H9 (cell line): Measurements from ENCODE around the gene ITGAX. TPM values are rescaled to one million over a fixed set of nuclear protein-coding genes. Genes with fewer than 3 reads are reported as not detected.

Source experiments
- DNase-seq: peaks from one replicate; pipeline ENCODE4 v3.0.0-alpha.2; 2017
- H2AFZ ChIP-seq: one replicate; pipeline ENCODE4 v1.6.1; 2013; ENCODE audit warnings: mild to moderate bottlenecking, low read length, control low read depth, moderate library complexity
- H2AK5ac ChIP-seq: 2 replicates; pipeline ENCODE4 v1.6.1; 2013; ENCODE audit warnings: low read length, control low read depth, mixed read lengths; ENCODE audit not compliant: insufficient read length
- H2BK120ac ChIP-seq: one replicate; pipeline ENCODE4 v1.6.1; 2013; ENCODE audit warnings: low read depth, mild to moderate bottlenecking, low read length, control low read depth, inconsistent platforms; ENCODE audit not compliant: poor library complexity, severe bottlenecking
- H2BK12ac ChIP-seq: 2 replicates; pipeline ENCODE4 v1.6.1; 2013; ENCODE audit warnings: low read length, control low read depth, mixed read lengths, low read depth; ENCODE audit not compliant: insufficient read length
- H2BK15ac ChIP-seq: 2 replicates; pipeline ENCODE4 v1.6.1; 2013; ENCODE audit warnings: low read depth, low read length, control low read depth
- H2BK20ac ChIP-seq: one replicate; pipeline ENCODE4 v1.6.1; 2013; ENCODE audit warnings: low read depth, mild to moderate bottlenecking, low read length, control low read depth, inconsistent platforms; ENCODE audit not compliant: poor library complexity, severe bottlenecking
- H2BK5ac ChIP-seq: 2 replicates; pipeline ENCODE4 v1.6.1; 2013; ENCODE audit warnings: low read length, control low read depth, mixed read lengths; ENCODE audit not compliant: insufficient read length
- H3K14ac ChIP-seq: 2 replicates; pipeline ENCODE4 v1.6.1; 2013; ENCODE audit warnings: low read length, control low read depth; ENCODE audit not compliant: insufficient read depth
- H3K18ac ChIP-seq: 2 replicates; pipeline ENCODE4 v1.6.1; 2013; ENCODE audit warnings: low read depth, mild to moderate bottlenecking, mixed read lengths, low read length, control low read depth; ENCODE audit not compliant: insufficient read length
- H3K23ac ChIP-seq: 2 replicates; pipeline ENCODE4 v1.6.1; 2013; ENCODE audit warnings: low read length, control low read depth, mixed read lengths, low read depth; ENCODE audit not compliant: insufficient read length
- H3K23me2 ChIP-seq: 2 replicates; pipeline ENCODE4 v1.6.1; 2013; ENCODE audit warnings: low read depth, mild to moderate bottlenecking, mixed read lengths, low read length, control low read depth; ENCODE audit not compliant: insufficient read length, poor library complexity, severe bottlenecking
- H3K27ac ChIP-seq: 2 replicates; pipeline ENCODE4 v1.5.1; 2013; ENCODE audit warnings: low read length, control low read depth, mixed read lengths, low read depth; ENCODE audit not compliant: insufficient read length
- H3K27me3 ChIP-seq: 2 replicates; pipeline ENCODE4 v1.6.1; 2013; ENCODE audit warnings: low read length, control low read depth, inconsistent platforms; ENCODE audit not compliant: insufficient read depth
- H3K4ac ChIP-seq: 2 replicates; pipeline ENCODE4 v1.6.1; 2013; ENCODE audit warnings: low read depth, mild to moderate bottlenecking, control low read depth, inconsistent platforms, low read length, moderate library complexity
- H3K4me1 ChIP-seq: 2 replicates; pipeline ENCODE4 v1.6.1; 2013; ENCODE audit warnings: low read length, control low read depth, inconsistent platforms; ENCODE audit not compliant: insufficient read depth
- H3K4me2 ChIP-seq: 2 replicates; pipeline ENCODE4 v1.6.1; 2013; ENCODE audit warnings: low read length, control low read depth, mixed read lengths; ENCODE audit not compliant: insufficient read length, insufficient read depth
- H3K56ac ChIP-seq: 2 replicates; pipeline ENCODE4 v1.6.1; 2013; ENCODE audit warnings: low read depth, mild to moderate bottlenecking, mixed read lengths, low read length, control low read depth; ENCODE audit not compliant: insufficient read length
- H3K79me1 ChIP-seq: 2 replicates; pipeline ENCODE4 v1.6.1; 2013; ENCODE audit warnings: low read depth, mild to moderate bottlenecking, moderate library complexity, low read length, control low read depth, inconsistent platforms; ENCODE audit not compliant: insufficient read depth, poor library complexity, severe bottlenecking
- H3K79me2 ChIP-seq: 2 replicates; pipeline ENCODE4 v1.6.1; 2013; ENCODE audit warnings: low read length, control low read depth, inconsistent platforms; ENCODE audit not compliant: insufficient read depth
- H3K9ac ChIP-seq: 2 replicates; pipeline ENCODE4 v1.6.1; 2013; ENCODE audit warnings: low read length, control low read depth, mixed read lengths; ENCODE audit not compliant: insufficient read length; ENCODE audit errors: extremely low read depth
- H3K9me3 ChIP-seq: one replicate; pipeline ENCODE4 v1.6.1; 2013; ENCODE audit warnings: low read depth, low read length, inconsistent platforms; ENCODE audit not compliant: control insufficient read depth
- H3T11ph ChIP-seq: one replicate; pipeline ENCODE4 v1.6.1; 2013; ENCODE audit warnings: mild to moderate bottlenecking, low read length, control low read depth, inconsistent platforms
- H4K20me1 ChIP-seq: one replicate; pipeline ENCODE4 v1.6.1; 2013; ENCODE audit not compliant: control insufficient read depth, insufficient read length, insufficient read depth
- H4K5ac ChIP-seq: 2 replicates; pipeline ENCODE4 v1.6.1; 2013; ENCODE audit warnings: low read depth, mild to moderate bottlenecking, mixed read lengths, low read length, control low read depth; ENCODE audit not compliant: insufficient read length
- H4K8ac ChIP-seq: replicated peaks from 2 replicates; pipeline ENCODE4 v1.6.1; 2013; ENCODE audit warnings: low read length, control low read depth, mixed read lengths, low read depth; ENCODE audit not compliant: insufficient read length
- H4K91ac ChIP-seq: 2 replicates; pipeline ENCODE4 v1.6.1; 2013; ENCODE audit warnings: low read depth, mild to moderate bottlenecking, moderate library complexity, mixed read lengths, low read length, control low read depth; ENCODE audit not compliant: insufficient read length
- H3K27ac Mint-ChIP-seq, 3 experiments: 2 replicates in 2 of 3; 3 replicates in 1 of 3; pipeline ENCODE4 v1.8.0; 2020 to 2021; ENCODE audit warnings: mixed read lengths in 3 of 3, mild to moderate bottlenecking in 1 of 3, moderate library complexity in 1 of 3
- H3K27me3 Mint-ChIP-seq: 2 replicates; pipeline ENCODE4 v1.8.0; 2021; ENCODE audit warnings: low read depth, mild to moderate bottlenecking, moderate library complexity, mixed read lengths
- H3K36me3 Mint-ChIP-seq, 3 experiments: 2 replicates in 2 of 3; 3 replicates in 1 of 3; pipeline ENCODE4 v1.8.0; 2020 to 2021; ENCODE audit warnings: low read depth in 3 of 3, mixed read lengths in 3 of 3; ENCODE audit not compliant: insufficient read depth in 1 of 3
- H3K4me1 Mint-ChIP-seq, 2 experiments: 2 replicates each; pipeline ENCODE4 v1.8.0; 2020; ENCODE audit warnings: mixed read lengths in 2 of 2
- H3K4me3 Mint-ChIP-seq, 2 experiments: 2 replicates in 1 of 2; 3 replicates in 1 of 2; pipeline ENCODE4 v1.8.0; 2020 to 2021; ENCODE audit warnings: mild to moderate bottlenecking in 2 of 2, mixed read lengths in 2 of 2, moderate library complexity in 1 of 2
- H3K9me3 Mint-ChIP-seq, 2 experiments: 2 replicates in 1 of 2; 3 replicates in 1 of 2; pipeline ENCODE4 v1.8.0; 2020; ENCODE audit warnings: mild to moderate bottlenecking in 2 of 2, mixed read lengths in 2 of 2, moderate library complexity in 1 of 2
- CTCF ChIP-seq: fragments of 200-600 bp; sonication (generic); conservative IDR thresholded peaks from 3 replicates; pipeline ENCODE4 v1.8.0; 2021; ENCODE audit warnings: antibody characterized with exemption, mild to moderate bottlenecking
- WGBS: extraction: QIAGEN DNeasy Blood & Tissue Kit; methylation state at CpG from one replicate; pipeline ENCODE4 v1.1.7; 2013; ENCODE audit warnings: missing lambda C conversion rate, low lambda C conversion rate, mixed read lengths; ENCODE audit not compliant: insufficient read length; ENCODE audit errors: extremely low coverage; 5-methylcytosine and 5-hydroxymethylcytosine counted together
- total RNA-seq: library from RNA; stranded (reverse); gene quantifications from 2 replicates; pipeline ENCODE4 v1.2.1, GENCODE V29; 2021

The ITGAX gene
- total RNA-seq, 1 experiment from 2014 or later = 0.28 TPM

GRCh38 chr16:31411024-31411844 is 56.3 kb downstream of the ITGAX start:
- H2BK5ac ChIP-seq = no peak overlapping the region
- no peak overlapping the region for H3K23ac ChIP-seq
- no peaks in the 10 kb centered on the region for H4K20me1 ChIP-seq
- no peak for TF ChIP-seq CTCF
- no peak overlapping the region for H3K4me2 ChIP-seq
- Mint-ChIP-seq H3K4me3 (no peak overlapping the region), H3K27ac (no peak overlapping the region), H3K9me3 (peaks cover 0 to 2% of the 10 kb centered on the region in 2 experiments; a peak in 1 of 5 replicates), H3K36me3 (no peaks in the 10 kb centered on the region), H3K27me3 (peaks cover 38% of the 10 kb centered on the region), H3K4me1 (peaks cover 6% of the 10 kb centered on the region in 2 experiments; a peak in 3 of 4 replicates)
- H3K4ac ChIP-seq = no peak overlapping the region
- H4K8ac ChIP-seq = no peak overlapping the region
- no peak overlapping the region for H3K14ac ChIP-seq
- no peaks in the 10 kb centered on the region for H3K79me2 ChIP-seq
- no peak overlapping the region for H4K91ac ChIP-seq
- H3K4me1 ChIP-seq = no peaks in the 10 kb centered on the region
- H2AFZ ChIP-seq = no peak overlapping the region
- no CpG with 5 or more reads among the region's 22 CpGs for WGBS
- no peak overlapping the region for H2BK20ac ChIP-seq
- H3K9ac ChIP-seq = no peak overlapping the region
- no peak overlapping the region for H2AK5ac ChIP-seq
- no peak overlapping the region for H4K5ac ChIP-seq
- no peaks in the 10 kb centered on the region for H3K9me3 ChIP-seq
- H2BK12ac ChIP-seq = no peak overlapping the region
- H3K23me2 ChIP-seq = no peaks in the 10 kb centered on the region
- H3T11ph ChIP-seq = no peak overlapping the region
- H3K27me3 ChIP-seq = no peaks in the 10 kb centered on the region
- no peak overlapping the region for H3K18ac ChIP-seq
- H3K27ac ChIP-seq = no peak overlapping the region
- H2BK15ac ChIP-seq = no peak overlapping the region
- H3K79me1 ChIP-seq = no peaks in the 10 kb centered on the region
- H3K56ac ChIP-seq = no peak overlapping the region
- DNase-seq = no peak
- H2BK120ac ChIP-seq = no peak overlapping the region
